Astrocyte of the cerebellum (primary cell): ENCODE measurements around the gene OR6B2.
A peak's percentile ranks its signal among the peaks of the same experiment; 100 is the strongest.

Experiments used
- DNase-seq: peaks from one replicate; pipeline ENCODE4 v3.0.0-alpha.2; 2011; ENCODE audit warnings: low read depth
- H3K4me3 ChIP-seq: 2 replicates; pipeline ENCODE4 v1.5.1; 2011; ENCODE audit warnings: mild to moderate bottlenecking, low read depth, low read length, moderate library complexity
- in situ Hi-C: cut with HindIII; loops from 2 replicates; pipeline ENCODE4 v1.10.0; 2017; ENCODE audit warnings: low sequenced_read_pairs
- TF ChIP-seq, protein P1 (sequence below): IDR thresholded peaks from 2 replicates; pipeline ENCODE4 v1.5.1; 2012; ENCODE audit warnings: low read length, low read depth, moderate library complexity, mild to moderate bottlenecking; ENCODE audit errors: missing control alignments

The OR6B2 gene

GRCh38 chr2:240066489-240066888 lies 36.3 kb upstream of the OR6B2 start:
- in situ Hi-C loops, result no loop called here
- TF ChIP-seq, protein P1, sequence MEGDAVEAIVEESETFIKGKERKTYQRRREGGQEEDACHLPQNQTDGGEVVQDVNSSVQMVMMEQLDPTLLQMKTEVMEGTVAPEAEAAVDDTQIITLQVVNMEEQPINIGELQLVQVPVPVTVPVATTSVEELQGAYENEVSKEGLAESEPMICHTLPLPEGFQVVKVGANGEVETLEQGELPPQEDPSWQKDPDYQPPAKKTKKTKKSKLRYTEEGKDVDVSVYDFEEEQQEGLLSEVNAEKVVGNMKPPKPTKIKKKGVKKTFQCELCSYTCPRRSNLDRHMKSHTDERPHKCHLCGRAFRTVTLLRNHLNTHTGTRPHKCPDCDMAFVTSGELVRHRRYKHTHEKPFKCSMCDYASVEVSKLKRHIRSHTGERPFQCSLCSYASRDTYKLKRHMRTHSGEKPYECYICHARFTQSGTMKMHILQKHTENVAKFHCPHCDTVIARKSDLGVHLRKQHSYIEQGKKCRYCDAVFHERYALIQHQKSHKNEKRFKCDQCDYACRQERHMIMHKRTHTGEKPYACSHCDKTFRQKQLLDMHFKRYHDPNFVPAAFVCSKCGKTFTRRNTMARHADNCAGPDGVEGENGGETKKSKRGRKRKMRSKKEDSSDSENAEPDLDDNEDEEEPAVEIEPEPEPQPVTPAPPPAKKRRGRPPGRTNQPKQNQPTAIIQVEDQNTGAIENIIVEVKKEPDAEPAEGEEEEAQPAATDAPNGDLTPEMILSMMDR, result no peak
- DNase-seq, result no peak

GRCh38 chr2:240064898-240065297 lies 34.7 kb upstream of the OR6B2 start:
- H3K4me3 ChIP-seq, result no peak overlapping the region
- DNase-seq, result no peak
- in situ Hi-C loops, result no loop called here
- TF ChIP-seq, protein P1, result no peak

More at GRCh38 chr2:240066489-240066888, 36.3 kb upstream of the OR6B2 start:
- H3K4me3 ChIP-seq, result no peak overlapping the region

DNA sequence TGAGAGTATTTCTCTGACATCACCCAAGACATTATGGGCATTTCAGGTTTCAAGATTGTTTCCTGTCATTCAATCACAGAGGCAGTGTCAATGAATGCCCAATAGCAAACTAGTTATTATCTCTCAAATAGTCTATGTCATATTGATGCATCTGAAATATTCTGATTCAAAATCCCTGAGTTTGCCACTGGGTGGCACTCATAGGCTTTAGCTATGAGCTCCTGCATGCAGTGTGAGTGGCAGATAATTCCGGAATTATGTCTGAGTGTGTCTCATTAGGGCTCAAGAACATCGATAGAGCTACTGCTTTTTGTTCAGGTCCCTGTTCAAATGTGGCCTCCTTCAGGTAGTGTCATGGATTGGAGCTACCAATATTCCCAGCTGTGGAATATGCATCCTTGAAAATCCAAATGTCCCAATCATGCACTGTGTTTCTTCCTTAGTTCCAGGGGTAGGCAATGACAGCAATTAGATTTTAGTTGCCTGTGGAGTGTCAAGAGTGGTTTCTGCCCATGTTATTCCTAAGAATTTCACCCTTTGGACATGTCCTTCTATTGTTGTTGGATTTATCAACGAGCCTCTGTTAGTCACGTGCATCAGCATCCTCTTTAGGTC lies 30.9 kb upstream of the OR6B2 start:
- DNase-seq, result peak; percentile 29
- in situ Hi-C loops, result no loop called here
- no peak overlapping the region for H3K4me3 ChIP-seq
- TF ChIP-seq, protein P1, result peak; percentile 71

- DNase-seq, result no peak
- TF ChIP-seq, protein P1, result no peak
- no peak overlapping the region for H3K4me3 ChIP-seq
- in situ Hi-C loops, result no loop called here
Measured at GRCh38 chr2:240056678-240057077, 26.4 kb upstream of the OR6B2 start.

DNA sequence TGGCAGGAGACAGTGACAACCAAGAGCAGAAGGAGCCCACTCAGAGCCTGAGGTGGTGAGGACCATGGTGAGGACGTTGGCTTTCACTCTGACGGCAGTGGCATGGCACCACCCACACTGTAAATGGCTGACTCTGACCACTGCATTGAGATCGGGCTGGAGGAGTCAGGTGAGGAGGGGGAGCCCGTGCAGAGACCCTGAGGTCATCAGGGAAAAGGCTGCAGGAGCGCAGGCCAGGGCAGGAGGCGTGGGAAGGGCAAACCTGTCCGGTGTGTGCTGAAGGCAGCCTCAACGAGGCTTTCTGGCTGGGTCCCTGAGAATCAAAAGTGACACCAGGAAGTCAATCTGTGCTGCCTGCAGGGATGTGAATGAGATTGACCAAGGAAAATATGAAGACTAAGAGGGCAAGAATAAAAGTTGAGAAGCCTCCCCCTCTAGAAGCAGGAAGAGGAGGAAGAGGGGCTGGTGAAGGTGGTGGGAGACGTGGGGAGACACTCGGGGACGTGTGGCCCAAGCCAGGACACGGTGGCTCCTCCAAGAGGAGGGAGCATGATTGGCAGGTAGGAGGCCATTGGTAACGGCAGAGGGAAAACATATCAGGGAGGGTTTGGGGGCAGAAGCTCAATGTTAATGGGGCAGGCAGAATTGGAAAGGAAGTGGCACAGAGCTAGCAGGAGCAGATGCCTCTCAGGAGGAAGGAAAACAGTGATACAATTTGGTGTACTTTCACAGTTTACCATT lies 25.1 kb upstream of the OR6B2 start:
- TF ChIP-seq, protein P1, result no peak
- no peak for DNase-seq
- in situ Hi-C loops, result no loop called here
- no peak overlapping the region for H3K4me3 ChIP-seq

DNA sequence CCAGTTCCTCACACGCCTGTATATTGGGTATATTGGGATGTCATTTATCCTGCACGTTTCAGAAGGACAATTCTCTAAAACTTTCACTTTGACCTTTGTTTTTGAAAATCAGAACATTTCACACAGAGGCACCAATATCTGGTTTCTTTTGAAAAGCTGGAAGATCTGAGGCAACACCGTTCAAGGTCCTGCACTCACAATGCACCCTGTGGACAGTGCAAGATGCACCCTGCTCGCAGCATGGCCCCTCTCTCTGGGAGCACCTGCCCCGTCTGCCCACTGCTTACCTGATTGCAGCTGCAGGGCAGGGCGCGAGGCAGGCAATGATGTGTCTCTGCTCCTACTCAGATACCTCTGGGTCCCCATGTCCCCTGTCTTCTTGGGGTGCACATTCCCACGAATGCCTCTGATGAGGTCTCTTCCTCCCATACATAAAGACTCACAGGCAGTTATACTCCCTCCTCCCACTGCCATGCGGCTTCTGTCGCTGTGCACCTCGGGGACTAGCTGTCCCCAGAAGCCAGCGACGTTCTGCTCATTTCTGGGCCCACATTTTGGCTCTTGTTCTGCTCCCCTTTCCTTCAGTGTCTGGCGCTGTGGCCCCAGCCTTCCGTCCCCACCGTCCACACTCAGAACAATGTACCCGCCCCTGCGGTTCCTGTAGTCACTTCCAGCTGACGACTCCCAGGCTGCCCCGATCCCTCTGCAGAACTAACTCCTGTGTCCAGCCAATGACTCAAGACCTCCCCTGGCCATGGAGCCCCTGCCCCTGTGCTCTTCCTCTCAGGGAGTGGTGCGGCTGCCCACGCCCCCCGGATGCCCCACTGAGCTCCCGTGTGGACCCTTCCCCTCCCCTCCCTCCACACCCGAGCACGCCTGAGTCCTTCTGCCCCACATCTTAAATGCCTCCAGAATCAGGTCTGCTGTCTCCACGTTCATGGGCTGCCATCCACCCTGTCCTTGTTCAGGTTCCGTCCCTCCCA lies 23.2 kb upstream of the OR6B2 start, which contains the start of gene OR6B3:
OR6B3 (minus strand) TSS at position 349 of the 983 bp plus-strand sequence.
- TF ChIP-seq, protein P1, result no peak
- DNase-seq, result no peak
- in situ Hi-C loops, result no loop called here
- H3K4me3 ChIP-seq, result no peak within 1 kb of the TSS
